Mesothelial cell of epicardium (in vitro differentiated cells): ENCODE results near the gene TNFAIP8L2. TPM values are rescaled to one million over a fixed set of nuclear protein-coding genes. Genes with fewer than 3 reads are reported as not detected.
A peak's percentile ranks its signal among the peaks of the same experiment; 100 is the strongest.
"Not testable (repeated sequence)": the region's sequence is repeated elsewhere in the genome, so short reads cannot be mapped to it uniquely, and the experiment has no call there.

Experiments used
- DNase-seq, 2 experiments: peaks; one replicate each; pipeline ENCODE4 v3.0.0; 2021; ENCODE audit warnings: low spot score in 2 of 2; ENCODE audit not compliant: unreplicated experiment in 2 of 2
- H3K27ac Mint-ChIP-seq: 2 replicates; pipeline ENCODE4 v1.8.0; 2021; ENCODE audit warnings: mixed read lengths
- H3K27me3 Mint-ChIP-seq: 2 replicates; pipeline ENCODE4 v1.8.0; 2021; ENCODE audit warnings: low read depth, mixed read lengths
- H3K36me3 Mint-ChIP-seq: 2 replicates; pipeline ENCODE4 v1.8.0; 2021; ENCODE audit warnings: mixed read lengths
- H3K4me1 Mint-ChIP-seq: 2 replicates; pipeline ENCODE4 v1.8.0; 2021; ENCODE audit warnings: mixed read lengths
- H3K4me3 Mint-ChIP-seq: 2 replicates; pipeline ENCODE4 v1.8.0; 2021; ENCODE audit warnings: mild to moderate bottlenecking, moderate library complexity, mixed read lengths
- H3K9me3 Mint-ChIP-seq: 2 replicates; pipeline ENCODE4 v1.8.0; 2021; ENCODE audit warnings: mixed read lengths
- total RNA-seq: library from RNA; stranded (reverse); gene quantifications from 3 replicates; pipeline ENCODE4 v1.2.1, GENCODE V29; 2021
- TF ChIP-seq, protein P1 (sequence below): fragments of 200-600 bp; sonication (generic); IDR thresholded peaks from one replicate; pipeline ENCODE4 v1.5.0; 2021; ENCODE audit warnings: antibody characterized with exemption; ENCODE audit not compliant: unreplicated experiment

Gene TNFAIP8L2
- total RNA-seq, 1 donor from 2014 or later: not detected

DNA sequence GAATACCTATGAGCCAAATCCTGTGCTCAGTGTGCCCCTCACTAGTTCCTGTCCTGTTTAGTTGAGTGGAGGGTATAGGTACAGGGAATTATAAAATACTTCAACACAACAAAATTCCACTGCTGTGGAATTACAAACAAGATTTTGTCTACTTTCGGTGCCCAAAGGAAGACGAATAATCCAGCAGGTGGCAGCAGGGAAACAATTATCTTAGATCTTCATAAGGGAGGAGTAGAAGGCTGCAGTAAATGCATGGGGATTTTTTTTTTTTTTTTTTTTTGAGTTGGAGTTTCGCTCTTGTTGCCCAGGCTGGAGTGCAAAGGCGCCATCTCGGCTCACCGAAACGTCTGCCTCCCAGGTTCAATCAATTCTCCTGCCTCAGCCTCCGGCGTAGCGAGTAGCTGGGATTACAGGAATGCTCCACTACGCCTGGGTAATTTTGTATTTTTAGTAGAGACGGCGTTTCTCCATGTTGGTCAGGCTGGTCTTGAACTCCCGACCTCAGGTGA lies 39.9 kb downstream of the TNFAIP8L2 start:
- TF ChIP-seq, protein P1, sequence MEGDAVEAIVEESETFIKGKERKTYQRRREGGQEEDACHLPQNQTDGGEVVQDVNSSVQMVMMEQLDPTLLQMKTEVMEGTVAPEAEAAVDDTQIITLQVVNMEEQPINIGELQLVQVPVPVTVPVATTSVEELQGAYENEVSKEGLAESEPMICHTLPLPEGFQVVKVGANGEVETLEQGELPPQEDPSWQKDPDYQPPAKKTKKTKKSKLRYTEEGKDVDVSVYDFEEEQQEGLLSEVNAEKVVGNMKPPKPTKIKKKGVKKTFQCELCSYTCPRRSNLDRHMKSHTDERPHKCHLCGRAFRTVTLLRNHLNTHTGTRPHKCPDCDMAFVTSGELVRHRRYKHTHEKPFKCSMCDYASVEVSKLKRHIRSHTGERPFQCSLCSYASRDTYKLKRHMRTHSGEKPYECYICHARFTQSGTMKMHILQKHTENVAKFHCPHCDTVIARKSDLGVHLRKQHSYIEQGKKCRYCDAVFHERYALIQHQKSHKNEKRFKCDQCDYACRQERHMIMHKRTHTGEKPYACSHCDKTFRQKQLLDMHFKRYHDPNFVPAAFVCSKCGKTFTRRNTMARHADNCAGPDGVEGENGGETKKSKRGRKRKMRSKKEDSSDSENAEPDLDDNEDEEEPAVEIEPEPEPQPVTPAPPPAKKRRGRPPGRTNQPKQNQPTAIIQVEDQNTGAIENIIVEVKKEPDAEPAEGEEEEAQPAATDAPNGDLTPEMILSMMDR: peak; percentile 38
- H3K4me3 Mint-ChIP-seq: peak overlapping the region; percentile 24
- DNase-seq: no peak
- H3K27me3 Mint-ChIP-seq: peaks cover 2% of the 10 kb centered on the region
- no peaks in the 10 kb centered on the region for H3K9me3 Mint-ChIP-seq
- no peaks in the 10 kb centered on the region for H3K36me3 Mint-ChIP-seq
- peak overlapping the region; percentile 87 for H3K27ac Mint-ChIP-seq
- peaks cover 32% of the 10 kb centered on the region for H3K4me1 Mint-ChIP-seq

DNA sequence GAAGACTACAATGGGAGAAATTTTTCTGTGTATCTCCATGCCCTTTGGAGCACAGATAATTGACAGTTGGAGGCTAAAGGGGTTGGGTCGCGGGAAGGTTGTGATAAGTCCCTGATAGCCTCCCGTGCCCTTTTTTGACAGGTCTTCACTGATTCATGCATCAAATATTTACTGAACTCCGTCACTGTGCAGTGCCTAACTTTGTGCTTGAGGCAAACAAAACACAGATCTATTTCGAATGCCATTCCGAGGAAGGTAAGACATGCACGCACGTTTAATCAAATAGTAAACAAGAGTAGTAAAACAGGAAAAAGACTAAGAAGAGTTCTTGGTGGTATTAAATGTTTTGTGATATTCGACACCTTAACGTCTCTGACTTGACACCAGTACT lies 41.4 kb downstream of the TNFAIP8L2 start:
- H3K4me1 Mint-ChIP-seq: peaks cover 38% of the 10 kb centered on the region
- H3K9me3 Mint-ChIP-seq: no peaks in the 10 kb centered on the region
- H3K36me3 Mint-ChIP-seq: no peaks in the 10 kb centered on the region
- H3K27ac Mint-ChIP-seq: peak overlapping the region; percentile 100
- TF ChIP-seq, protein P1: no peak
- H3K4me3 Mint-ChIP-seq: peak overlapping the region; percentile 96
- H3K27me3 Mint-ChIP-seq: peaks cover 2% of the 10 kb centered on the region
- DNase-seq: no peak

DNA sequence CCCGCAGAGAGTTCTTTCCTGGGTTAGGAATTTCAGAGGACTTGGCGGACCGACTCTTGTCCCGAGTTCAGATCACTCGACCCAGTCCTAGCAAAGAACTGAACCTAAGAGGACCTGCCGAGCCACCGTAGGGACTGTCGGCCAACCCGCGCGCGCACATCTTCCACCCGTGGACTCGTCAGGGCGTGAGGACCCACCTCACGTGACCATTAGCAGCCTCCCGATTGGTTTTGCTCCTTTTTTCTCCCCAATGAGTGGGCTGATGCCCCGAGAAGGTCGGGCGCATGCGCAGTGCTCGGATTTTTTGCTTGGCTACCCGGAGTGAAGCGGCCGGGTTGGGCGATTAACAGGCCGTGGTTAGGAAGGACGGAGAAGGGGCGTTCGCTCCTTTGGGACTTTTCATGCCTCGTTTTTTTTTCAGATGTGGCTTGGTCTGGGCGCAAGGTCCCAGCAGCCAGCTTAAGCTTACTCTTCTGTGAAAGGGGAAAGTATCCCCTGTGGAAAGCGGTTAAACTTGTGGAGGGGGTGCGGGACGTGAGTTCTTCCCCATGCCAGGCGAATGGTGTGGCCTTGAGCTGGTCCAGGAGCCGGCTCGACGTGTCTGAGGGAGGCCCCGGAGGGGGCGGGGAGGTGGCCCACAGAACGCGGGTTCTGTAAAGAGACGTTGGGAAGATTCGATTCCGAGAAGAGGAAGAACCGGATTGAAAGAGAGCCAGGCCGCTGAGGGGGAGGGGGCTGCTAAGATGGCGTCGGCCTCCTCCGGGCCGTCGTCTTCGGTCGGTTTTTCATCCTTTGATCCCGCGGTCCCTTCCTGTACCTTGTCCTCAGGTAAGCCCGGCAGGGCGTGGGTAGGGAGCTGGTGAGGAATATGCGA lies 42.0 kb downstream of the TNFAIP8L2 start, which contains the start of gene PIP5K1A:
TSS of gene PIP5K1A (plus strand) at position 299 of the 874 bp plus-strand sequence. CDS start at position 744, 445 bp downstream.
- peak within 1 kb of the TSS; percentile 100 for H3K27ac Mint-ChIP-seq
- peaks cover 38% of the 10 kb centered on the region for H3K4me1 Mint-ChIP-seq
- H3K27me3 Mint-ChIP-seq: peaks cover 2% of the 10 kb centered on the region
- peak; percentile 97 to 99 for DNase-seq
- peak within 1 kb of the TSS; percentile 96 for H3K4me3 Mint-ChIP-seq
- TF ChIP-seq, protein P1: no peak
- no peaks in the 10 kb centered on the region for H3K36me3 Mint-ChIP-seq
- H3K9me3 Mint-ChIP-seq: no peaks in the 10 kb centered on the region

- TF ChIP-seq, protein P1: no peak
- DNase-seq: no peak
- H3K27ac Mint-ChIP-seq: peak overlapping the region; percentile 100
- no peaks in the 10 kb centered on the region for H3K27me3 Mint-ChIP-seq
- peaks cover 38% of the 10 kb centered on the region for H3K4me1 Mint-ChIP-seq
- H3K9me3 Mint-ChIP-seq: no peaks in the 10 kb centered on the region
- H3K36me3 Mint-ChIP-seq: no peaks in the 10 kb centered on the region
- peak overlapping the region; percentile 96 for H3K4me3 Mint-ChIP-seq
Observed at GRCh38 chr1:151199873-151200581, 43.6 kb downstream of the TNFAIP8L2 start.

- not testable (repeated sequence) for H3K4me3 Mint-ChIP-seq, DNase-seq, H3K27ac Mint-ChIP-seq, H3K9me3 Mint-ChIP-seq, H3K27me3 Mint-ChIP-seq
- peaks cover 20% of the 10 kb centered on the region for H3K36me3 Mint-ChIP-seq
- H3K4me1 Mint-ChIP-seq: peaks cover 13% of the 10 kb centered on the region
Observed at GRCh38 chr1:151205381-151205965, 49.0 kb downstream of the TNFAIP8L2 start.

Other genes with a start within 250 kb of the TNFAIP8L2 start
- gene SETDB1, start 230.3 kb upstream of the TNFAIP8L2 start, total RNA-seq: 101 to 103 TPM (median 101 TPM) in 3 replicates
- 127 to 137 TPM (median 132 TPM) in 3 replicates for gene CERS2, start 181.8 kb upstream of the TNFAIP8L2 start, total RNA-seq
- 1.2 TPM in 3 replicates for gene ANXA9, start 174.4 kb upstream of the TNFAIP8L2 start, total RNA-seq
- 29.7 to 31.7 TPM (median 30.9 TPM) in 3 replicates for gene MINDY1, start 149.7 kb upstream of the TNFAIP8L2 start, total RNA-seq
- 25.0 to 25.8 TPM (median 25.4 TPM) in 3 replicates for gene PRUNE1, start 148.2 kb upstream of the TNFAIP8L2 start, total RNA-seq
- 4.2 to 5.7 TPM (median 4.6 TPM) in 3 replicates for gene BNIPL, start 120.1 kb upstream of the TNFAIP8L2 start, total RNA-seq
- 4.2 to 4.6 TPM (median 4.2 TPM) in 3 replicates for gene C1orf56, start 108.9 kb upstream of the TNFAIP8L2 start, total RNA-seq
- 93.4 to 97.8 TPM (median 97.0 TPM) in 3 replicates for gene CDC42SE1, start 97.0 kb upstream of the TNFAIP8L2 start, total RNA-seq
- gene MLLT11, start 96.3 kb upstream of the TNFAIP8L2 start, total RNA-seq: 16.3 to 18.9 TPM (median 16.9 TPM) in 3 replicates
- 10.5 to 11.9 TPM (median 11.6 TPM) in 3 replicates for gene GABPB2, start 85.9 kb upstream of the TNFAIP8L2 start, total RNA-seq
- 14.9 to 15.0 TPM (median 14.9 TPM) in 3 replicates for gene SEMA6C, start 10.0 kb upstream of the TNFAIP8L2 start, total RNA-seq
- 9.9 to 11.8 TPM (median 11.4 TPM) in 3 replicates for gene LYSMD1, start 9.3 kb downstream of the TNFAIP8L2 start, total RNA-seq
- 34.9 to 37.1 TPM (median 36.9 TPM) in 3 replicates for gene SCNM1, start 9.5 kb downstream of the TNFAIP8L2 start, total RNA-seq
- gene TMOD4, start 19.3 kb downstream of the TNFAIP8L2 start, total RNA-seq: 0.77 to 1.7 TPM (median 1.1 TPM) in 3 replicates
- 76.8 to 87.2 TPM (median 82.3 TPM) in 3 replicates for gene VPS72, start 33.5 kb downstream of the TNFAIP8L2 start, total RNA-seq
- gene PIP5K1A, start 41.9 kb downstream of the TNFAIP8L2 start, total RNA-seq: 122 to 130 TPM (median 124 TPM) in 3 replicates
- gene PSMD4, start 98.1 kb downstream of the TNFAIP8L2 start, total RNA-seq: 114 to 127 TPM (median 126 TPM) in 3 replicates
- 32.1 to 37.2 TPM (median 32.3 TPM) in 3 replicates for gene ZNF687, start 125.7 kb downstream of the TNFAIP8L2 start, total RNA-seq
- gene PI4KB, start 170.8 kb downstream of the TNFAIP8L2 start, total RNA-seq: 67.2 to 77.6 TPM (median 73.7 TPM) in 3 replicates
- gene RFX5, start 190.6 kb downstream of the TNFAIP8L2 start, total RNA-seq: 82.8 to 89.5 TPM (median 88.2 TPM) in 3 replicates
- 51.1 to 58.5 TPM (median 53.3 TPM) in 3 replicates for gene SELENBP1, start 216.1 kb downstream of the TNFAIP8L2 start, total RNA-seq
- gene PSMB4, start 242.9 kb downstream of the TNFAIP8L2 start, total RNA-seq: 202 to 207 TPM (median 202 TPM) in 3 replicates